Stimulated activated CD4-positive, alpha-beta T cell treated with anti-CD3 and anti-CD28 coated beads, Interleukin-4, amount 100 ng/mL, for 48 hours (primary cell): ENCODE results near the gene DIPK1B.

Experiments
- DNase-seq, 2 donors: peaks; one replicate each; pipeline ENCODE4 v3.0.0-alpha.2; 2020; ENCODE audit warnings: low read depth in 2 of 2

Gene DIPK1B

DNA sequence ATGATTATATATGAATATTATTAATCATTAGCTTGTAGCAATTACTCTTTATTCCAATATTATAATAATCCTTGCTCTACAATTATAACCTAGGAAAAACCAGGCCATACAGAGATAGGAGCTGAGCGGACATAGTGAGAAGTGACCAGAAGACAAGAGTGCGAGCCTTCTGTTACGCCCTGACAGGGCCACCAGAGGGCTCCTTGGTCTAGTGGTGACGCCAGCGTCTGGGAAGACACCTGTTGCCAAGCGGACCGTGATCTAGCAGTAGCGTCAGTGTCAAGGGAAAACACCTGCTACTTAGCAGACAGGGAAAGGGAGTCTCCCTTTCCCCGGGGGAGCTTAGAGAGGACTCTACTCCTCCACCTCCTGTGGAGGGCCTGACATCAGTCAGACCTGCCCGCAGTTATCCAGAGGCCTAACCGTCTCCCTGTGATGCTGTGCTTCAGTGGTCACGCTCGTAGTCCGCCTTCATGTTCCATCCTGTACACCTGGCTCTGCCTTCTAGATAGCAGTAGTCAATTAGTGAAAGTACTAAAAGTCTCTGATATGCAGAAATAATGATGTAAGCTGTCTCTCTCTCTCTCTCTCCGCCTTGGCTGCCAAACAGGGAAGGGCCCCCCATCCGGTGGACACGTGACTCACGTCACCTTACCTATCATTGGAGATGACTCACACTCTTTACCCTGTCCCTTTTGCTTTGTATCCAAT, 54.2 kb downstream of the DIPK1B start:
- DNase-seq = peak; percentile 30 to 53

DNA sequence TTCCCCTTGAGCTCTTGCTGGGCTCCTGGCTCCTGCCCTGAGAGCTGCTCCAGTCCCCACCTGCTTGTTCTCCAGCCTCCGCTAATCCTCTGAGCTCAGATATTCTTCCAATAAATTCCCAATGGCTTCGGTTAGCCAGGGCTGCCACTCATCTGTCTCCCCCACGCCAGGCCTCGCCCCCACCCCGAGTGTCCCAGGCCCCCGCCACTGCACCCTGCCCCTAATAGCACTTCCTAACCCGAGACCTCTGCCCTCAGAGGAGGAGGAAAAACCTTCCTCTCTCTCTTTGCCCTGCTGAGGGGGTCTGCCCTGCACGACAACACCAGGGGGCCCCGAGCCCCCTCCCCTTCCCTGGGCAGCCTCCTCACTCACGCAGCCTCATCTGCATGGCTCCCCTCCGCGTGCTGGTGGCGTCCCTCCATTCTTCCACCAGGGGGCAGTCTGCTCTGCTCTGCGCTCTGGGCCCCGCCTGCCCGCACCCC, 57.4 kb downstream of the DIPK1B start:
- peak; percentile 43 to 58 for DNase-seq

DNA sequence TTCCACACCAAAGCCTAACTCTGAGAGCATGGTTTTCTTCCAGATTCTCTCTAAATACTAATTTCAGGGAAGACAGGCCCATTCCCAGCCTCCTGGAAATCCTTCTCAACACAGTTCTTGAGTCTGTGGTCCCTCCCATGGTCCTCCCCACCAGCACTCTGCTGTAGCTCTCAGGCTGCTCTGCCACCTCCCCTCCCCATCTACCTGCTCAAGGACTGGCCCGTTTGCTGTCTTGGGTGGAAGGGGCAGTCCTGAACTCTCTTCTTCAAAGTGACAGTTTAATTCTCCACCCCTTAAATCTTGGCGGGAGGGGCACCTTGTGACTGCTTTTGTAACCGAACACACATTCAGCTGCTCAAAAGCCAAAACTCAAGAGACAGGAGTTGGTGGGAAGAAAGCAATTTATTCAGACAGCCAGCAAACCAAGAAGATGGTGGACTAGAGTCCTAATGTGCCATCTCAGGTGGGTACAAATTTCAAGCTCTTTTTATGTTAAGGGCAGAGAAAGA, 59.6 kb downstream of the DIPK1B start:
- DNase-seq = no peak

DNA sequence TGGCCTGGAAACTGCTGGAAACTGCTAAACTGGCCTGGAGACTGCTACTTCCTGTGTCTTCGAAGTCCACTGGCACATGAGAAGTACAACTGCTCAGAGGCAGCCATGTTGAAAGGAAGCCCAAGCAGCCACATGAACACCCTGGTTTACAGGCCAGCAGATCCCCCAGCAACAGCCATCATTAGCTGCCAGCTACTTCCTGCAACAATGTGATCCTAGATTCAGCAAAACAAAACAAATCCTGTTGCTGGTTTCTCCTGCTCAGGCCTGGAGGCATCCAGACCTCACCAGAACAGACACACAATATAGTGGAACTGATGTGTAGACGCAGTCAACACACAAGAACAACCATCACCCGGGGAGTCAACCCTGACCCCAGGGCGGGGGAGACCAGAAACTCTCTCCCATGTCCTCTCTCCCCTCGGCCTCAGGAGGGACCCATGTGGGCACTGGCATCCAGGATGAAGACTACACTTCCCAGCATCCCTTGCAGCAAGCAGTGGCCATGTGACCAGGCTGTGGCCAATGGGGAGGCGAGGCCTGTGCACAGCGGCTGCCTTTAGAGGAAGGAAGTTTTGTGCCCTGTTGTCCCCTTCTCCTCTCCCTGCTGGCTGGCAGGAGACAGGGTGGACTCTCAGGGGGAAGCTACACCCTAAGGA, 61.1 kb downstream of the DIPK1B start:
- DNase-seq = peak in 1 of 2 donors; percentile 24
